ENCODE data around the gene FRMPD2.
"Not testable (repeated sequence)": the region's sequence is repeated elsewhere in the genome, so short reads cannot be mapped to it uniquely, and the experiment has no call there.

The FRMPD2 gene

DNA sequence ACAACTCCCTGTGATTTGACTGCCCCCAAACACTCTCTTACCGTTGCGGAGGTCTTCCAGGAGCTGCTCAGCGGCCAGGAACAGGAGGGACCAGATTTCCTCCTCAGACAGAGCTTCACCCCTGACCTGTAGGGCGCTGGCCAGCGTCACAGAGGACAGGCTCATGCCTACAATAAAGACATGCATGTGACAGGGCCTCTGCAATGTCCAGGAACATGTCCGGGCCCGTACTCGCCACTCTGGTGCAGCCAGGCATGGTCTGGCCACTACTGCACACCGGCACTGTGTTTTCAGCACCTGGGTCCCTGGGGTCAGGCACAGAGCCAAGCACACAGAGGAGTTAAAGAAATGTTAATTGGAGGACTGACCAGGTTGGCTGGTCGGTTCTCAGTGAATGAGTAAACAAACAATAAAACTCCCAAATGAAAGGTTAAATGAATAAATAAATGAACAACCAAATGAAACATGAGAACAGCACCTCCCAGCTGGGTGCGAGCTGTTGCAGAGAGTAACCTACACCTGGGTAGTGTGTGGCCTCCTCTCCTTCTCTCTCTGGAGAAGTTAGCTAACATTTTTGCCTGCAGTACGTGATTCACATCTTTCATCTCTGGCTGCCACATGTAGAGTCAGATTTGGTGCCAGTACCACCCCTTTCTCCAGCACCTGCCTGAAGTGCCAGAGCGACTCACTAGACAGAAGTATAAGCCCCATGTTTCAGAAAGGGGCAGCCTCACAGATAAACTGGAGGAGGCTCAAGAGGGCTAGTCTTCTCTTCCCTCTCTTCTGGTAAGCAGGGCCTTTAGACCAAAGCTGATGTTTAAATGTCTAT lies 22.8 kb downstream of the FRMPD2 start:
- DNase-seq, result no peak

DNA sequence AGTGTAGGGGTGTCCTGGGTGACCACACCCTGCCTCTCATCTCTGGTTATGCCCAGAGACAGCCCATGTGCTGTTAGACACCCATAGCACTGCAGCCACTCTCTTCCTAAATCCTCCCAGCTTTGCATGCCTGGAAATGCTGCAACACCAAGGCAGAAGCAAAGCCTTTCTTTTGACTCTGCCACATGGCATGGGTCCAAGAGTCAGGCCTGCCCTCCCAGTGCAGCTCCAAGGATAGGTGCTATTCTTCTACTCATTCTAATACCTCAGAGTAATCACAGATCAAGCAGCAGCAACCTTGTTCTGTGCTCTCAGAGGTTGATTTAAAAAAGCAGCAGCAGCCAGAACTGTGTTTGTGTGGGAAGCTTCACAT lies 23.4 kb downstream of the FRMPD2 start:
- DNase-seq, result no peak

- no peak for DNase-seq
Measured at GRCh38 chr10:48249763-48250351, 24.6 kb downstream of the FRMPD2 start.

DNA sequence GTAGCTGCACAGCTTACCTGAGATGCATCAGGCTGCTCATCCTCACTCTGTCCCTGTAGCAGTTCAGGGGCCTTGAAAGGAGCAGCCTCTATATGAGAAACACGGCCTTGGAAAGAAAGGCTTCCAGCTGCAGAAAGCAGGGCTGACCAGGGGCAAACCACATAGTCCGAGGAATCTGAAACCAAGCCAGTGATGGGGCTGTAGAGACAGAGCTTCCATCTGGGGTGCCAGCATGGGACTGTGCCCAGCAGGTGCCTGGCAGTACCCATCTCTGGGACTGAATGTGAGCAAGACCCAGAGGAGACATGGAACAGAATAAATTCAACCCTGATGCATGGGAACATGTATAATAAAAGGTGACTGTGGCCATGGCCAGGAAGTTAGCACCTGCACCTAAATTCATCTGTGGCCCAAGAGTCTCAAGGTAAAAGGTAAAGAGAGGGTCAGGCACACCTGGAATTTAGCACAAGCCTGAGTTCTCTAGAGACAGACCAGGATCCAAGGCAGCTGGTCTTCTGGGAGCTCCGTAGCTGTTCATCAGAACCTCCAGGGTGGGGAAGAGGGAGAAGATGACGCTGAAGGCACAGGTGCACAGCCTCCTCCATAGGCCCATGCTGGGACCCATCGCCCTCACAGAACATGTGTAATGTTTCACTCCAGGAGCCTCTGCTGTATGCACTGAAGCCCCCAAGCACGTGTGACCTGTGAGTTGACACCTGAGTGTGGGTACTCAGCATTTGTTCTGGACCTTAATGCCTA lies 25.3 kb downstream of the FRMPD2 start:
- no peak for DNase-seq

DNA sequence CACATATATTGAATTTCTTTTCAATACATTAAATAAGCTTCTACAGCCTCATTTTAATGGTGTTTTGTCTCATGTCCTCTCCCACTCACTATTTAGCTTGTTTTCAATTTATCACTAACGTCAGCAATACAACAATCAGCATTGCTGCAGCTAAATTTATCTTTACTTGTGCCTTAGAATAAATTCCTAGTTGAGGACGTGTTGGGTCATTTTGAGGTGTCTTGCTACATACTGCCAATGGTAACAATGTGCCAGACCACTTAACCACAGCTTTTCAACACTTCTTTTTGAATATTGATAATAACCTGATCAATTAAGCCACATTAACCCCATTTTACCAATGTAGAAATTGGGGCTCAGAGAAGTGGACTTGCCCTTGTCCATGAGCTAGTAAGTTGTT lies 26.0 kb downstream of the FRMPD2 start:
- DNase-seq, result no peak

DNA sequence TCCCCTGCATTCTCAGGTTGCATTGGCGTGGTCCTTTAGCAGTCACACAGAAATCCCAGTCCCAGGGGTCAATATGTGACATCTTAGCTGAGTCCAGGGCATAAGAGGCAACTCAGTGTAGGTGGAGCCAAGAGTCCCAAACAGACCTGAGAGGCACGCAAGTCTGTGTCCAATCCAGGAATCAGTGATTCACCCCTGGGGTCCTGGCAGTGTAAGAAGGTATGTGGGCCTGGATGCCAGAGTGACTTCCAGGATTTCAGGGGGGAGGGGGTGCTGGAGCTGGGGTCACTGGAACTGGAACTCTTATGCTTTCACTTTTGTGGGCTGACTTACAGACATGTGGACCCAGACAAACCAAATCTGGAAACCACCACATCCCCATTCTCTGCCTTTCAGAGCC lies 26.8 kb downstream of the FRMPD2 start:
- no peak for DNase-seq

DNA sequence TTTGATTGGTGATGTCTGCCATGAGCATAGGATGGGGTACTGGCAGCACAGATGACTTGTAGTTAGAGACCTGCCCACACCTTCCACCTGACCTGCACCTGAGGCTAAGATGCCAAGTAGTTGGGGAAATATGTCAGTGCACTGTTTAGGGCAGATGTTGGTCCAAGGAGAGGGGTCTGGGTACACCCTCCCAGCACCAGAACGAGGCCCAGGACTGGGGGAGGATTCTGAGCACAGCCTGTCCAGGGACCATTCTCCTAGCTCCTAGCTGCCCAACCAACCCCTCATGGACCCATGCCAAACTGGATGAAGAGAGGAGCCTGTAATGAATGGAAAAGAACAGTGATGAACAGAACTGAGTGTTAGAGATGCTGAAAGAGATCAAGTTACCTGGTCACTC lies 28.0 kb downstream of the FRMPD2 start:
- DNase-seq, result no peak

DNA sequence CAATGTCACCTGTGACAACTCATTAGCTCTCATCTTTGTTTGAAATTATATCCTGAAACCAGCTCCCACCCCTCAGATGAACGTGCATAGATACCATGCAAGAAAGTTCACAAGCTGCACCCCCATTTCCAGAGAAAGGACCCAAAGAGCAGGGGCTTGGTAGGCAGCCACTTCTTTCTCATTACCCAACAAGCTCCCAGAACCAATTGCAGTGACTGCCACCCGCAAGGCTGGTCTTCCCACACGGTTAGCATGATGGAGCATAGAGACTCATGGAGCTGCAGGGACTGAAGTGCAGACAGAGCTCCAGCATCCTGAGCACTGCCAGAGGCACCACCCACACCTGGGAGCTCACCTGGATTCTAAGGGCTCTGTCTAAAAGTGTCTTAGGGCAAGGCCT lies 28.5 kb downstream of the FRMPD2 start:
- DNase-seq, result no peak

DNA sequence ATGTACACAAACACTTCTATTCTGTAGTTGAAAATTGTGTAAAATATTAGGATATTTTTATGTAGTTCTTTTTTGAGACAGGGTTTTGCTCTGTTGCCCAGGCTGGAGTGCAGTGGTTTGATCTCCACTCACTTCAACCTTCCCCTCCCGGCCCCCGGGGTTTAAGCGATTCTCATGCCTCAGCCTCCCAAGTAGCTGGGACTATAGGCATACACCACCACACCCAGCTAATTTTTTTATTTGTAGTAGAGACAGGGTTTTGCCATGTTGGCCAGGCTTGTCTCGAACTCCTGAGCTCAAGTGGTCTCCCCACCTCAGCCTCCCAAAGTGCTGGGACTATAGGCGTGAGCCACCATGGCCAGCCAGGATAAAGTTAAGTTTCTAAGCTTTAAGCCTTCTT lies 30.6 kb downstream of the FRMPD2 start:
- not testable (repeated sequence) for DNase-seq

DNA sequence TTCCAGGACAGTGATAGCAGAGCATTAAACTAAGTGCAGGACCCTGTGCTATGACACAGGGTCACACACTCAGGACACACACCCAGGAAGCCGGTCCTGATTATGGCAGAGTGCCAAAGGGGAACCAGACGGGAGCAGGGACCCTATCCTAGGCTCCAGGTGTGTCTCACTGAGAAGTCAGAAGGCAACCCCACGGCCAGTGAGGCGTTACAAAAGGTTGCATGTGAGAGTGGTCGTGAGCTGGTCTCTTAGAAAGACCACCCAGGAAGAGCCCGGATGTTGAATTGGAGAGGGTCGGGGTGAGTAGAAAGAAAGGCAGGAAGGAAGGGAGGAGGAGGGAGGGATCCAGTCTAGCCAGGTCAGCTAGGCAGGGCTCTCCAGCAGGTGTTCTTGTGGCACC lies 31.0 kb downstream of the FRMPD2 start:
- DNase-seq, result no peak

DNA sequence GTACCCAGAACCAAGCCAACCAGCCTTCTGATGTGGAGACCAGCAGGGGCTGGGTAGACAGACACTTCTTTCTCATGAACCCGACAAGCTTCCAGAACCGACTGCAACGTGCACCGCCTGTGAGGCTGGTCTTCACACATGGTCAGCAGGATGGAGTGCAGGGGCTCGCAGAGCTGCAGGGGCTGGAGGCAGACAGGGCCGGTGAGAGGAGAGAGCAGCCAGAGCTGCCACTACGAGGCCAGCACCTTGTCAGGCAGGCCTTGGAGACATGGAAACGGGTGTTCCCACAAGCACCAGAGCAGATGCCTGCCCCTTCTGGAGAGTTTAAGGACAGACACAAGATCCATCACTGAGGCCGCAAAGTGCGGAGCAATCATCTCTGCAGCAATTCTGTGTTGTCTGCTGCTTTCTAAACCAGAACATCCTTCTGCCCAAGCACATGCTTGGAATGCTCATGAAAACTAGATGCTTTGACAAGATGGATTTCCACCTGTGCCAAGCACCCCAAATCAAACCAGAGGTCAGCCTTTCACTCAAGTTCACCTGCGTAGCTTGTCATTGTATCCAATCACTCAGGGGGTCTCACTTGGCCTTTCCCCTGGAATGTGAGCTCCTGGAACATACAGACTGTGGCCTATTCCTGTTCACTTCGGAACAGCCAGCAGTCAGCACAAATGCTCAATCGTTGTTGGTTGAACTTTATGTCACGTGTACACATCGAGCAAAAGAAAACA lies 32.2 kb downstream of the FRMPD2 start:
- no peak for DNase-seq

DNA sequence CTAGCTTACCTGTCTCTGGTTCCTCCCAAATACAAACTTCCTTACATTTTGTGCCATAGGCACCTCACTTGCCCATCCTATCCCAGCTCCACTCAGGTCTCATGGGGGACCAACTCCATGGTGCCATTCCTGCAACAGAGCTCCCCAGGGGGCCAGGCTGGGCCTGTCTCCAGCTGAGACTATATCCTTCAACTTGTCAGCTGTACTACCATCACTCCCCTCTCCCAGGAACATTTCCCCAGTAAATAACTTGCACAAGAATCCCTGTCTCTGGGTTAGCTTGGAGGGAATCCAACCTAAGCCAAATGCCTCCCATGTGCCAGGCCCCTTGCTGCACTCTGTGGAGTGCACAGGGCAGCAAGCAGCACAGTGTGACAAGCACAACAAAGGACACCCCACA lies 33.2 kb downstream of the FRMPD2 start:
- DNase-seq, result no peak

- no peak for DNase-seq
Measured at GRCh38 chr10:48240196-48240595, 34.3 kb downstream of the FRMPD2 start.

- no peak for DNase-seq
Measured at GRCh38 chr10:48239618-48240017, 34.9 kb downstream of the FRMPD2 start.

DNA sequence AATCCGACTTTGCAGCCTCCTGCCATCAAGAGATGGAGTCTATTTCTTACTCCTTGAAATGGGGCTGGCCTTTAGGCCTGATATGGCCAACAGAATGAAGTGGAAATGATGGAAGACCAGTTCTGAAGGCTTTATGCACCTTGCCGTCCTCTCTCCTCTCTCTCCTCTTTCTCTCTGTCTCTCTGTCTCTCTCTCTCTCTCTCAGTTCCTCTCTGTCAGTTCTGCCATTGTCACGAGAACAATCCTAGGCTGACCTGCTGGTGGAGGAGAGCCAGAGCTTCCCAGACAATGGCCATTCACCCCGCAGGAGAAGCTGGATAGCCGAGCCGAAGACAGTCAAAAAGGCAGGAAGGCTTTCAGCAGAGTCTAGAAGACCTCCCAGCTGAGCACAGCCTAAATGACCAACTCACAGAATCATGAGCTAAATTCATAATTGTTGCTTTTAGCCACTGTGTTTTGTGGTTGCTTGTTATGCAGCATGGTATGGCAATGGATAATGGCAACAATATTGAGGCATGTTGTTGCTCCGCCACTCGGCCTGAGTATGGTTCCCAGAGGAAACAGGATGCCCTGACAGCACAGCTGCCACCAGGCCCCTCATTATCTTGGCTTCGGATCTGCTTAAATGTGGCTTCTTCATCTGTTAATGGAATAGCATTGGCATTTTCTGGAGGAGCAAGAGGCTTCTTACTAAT lies 35.5 kb downstream of the FRMPD2 start:
- DNase-seq, result no peak

DNA sequence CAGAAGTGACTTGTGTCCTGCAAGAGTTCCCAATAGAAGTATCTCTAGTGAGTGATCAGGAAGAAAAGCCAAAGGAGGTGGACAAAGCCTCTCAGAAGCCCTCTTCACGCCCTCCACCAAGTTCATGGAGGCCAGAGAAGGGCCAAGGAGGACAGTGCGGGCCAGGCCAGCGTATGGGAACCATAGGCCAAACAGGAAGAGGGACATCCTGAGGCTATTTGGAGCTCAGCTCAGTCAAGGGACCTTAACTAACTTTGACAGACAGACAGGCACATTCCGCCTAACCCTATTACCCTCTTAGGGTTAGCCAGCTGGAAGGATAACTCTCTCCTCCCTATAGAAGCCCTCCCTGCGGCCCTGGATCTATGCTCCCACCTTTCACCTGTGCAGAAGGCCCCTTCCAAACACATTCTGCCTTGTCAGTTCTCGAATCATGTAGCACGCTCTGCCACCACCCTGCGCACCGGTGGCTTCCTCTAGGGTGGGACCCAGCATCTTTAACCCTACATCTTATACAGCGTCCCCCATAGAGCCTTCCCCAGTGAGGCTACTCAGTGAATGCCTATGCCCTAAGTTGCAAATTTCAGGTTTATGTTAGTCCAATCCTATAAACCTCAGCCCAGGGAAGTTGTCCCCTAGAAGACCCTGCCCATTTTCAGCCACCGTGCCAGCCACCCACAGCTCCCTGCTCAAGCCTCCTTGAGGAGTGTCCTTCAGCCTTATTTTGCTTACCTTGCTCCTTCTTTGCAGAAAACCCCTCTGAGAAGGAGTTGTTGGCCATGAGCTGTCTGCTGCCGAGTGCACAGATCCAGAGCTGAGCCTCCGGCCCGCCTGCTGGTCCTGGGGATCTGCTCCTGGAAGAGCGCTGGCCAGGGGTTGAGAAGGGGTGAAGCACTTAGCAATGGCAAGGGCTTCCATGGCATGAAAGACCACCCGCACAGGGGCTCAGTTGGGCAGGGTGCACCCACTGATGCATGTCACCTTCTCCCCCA lies 36.9 kb downstream of the FRMPD2 start:
- DNase-seq, result no peak

DNA sequence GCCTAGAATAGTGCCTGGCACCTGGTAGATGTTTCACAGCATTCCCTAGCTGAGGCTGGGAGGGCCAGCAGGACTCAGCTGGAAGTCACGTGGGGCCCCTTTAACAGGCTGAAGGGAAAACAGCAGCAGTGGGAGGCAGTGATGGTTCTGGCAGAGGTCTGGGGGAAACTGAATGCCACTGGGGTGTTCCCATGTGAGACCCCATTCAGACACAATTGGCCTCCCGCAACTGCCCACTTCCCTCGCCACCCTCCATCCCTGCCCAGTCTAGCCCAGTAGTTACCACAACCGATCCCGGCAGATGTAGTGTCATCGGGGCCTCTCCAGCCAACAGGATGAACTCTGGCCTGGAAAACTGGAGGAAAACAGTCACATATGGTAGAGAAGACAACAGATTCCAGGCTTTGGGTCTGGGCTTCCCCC lies 38.3 kb downstream of the FRMPD2 start:
- DNase-seq, result no peak

DNA sequence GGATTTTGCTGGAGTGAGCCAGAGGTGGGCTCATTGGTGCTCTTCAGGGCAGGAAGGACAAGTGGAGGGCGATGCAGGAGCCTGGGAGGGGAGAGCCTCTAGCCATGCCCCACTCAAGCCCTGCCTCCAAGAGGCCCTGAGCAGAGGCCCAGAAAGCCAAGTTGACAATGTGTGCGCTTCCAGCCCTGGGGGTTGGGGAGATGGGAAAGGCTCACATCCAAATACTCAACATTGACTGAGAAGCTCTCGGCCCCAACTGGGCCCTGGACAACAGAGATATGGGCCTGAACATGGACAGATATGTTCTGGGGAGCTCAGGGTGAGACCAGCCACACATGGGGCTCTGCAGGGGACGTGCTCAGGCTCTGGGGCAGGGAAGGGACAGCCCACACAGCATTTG lies 39.0 kb downstream of the FRMPD2 start:
- no peak for DNase-seq

- no peak for DNase-seq
Measured at GRCh38 chr10:48234787-48235186, 39.7 kb downstream of the FRMPD2 start.

GRCh38 chr10:48234295-48234694 lies 40.2 kb downstream of the FRMPD2 start:
- no peak for DNase-seq

GRCh38 chr10:48233559-48234005 lies 40.9 kb downstream of the FRMPD2 start:
- no peak for DNase-seq

Data from stimulated activated CD4-positive, alpha-beta T cell treated with anti-CD3 and anti-CD28 coated beads, Interleukin-4, amount 100 ng/mL, for 1 hour (primary cell).